GM19193 (cell line): Measurements from ENCODE around the gene OR1E2.

Experiments
- POLR2A ChIP-seq: IDR thresholded peaks from 4 replicates; pipeline ENCODE4 v1.6.1; 2011; ENCODE audit not compliant: insufficient read depth, insufficient read length; ENCODE audit errors: extremely low read depth

OR1E2 gene, protein sequence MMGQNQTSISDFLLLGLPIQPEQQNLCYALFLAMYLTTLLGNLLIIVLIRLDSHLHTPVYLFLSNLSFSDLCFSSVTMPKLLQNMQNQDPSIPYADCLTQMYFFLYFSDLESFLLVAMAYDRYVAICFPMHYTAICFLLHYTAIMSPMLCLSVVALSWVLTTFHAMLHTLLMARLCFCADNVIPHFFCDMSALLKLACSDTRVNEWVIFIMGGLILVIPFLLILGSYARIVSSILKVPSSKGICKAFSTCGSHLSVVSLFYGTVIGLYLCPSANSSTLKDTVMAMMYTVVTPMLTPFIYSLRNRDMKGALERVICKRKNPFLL

DNA sequence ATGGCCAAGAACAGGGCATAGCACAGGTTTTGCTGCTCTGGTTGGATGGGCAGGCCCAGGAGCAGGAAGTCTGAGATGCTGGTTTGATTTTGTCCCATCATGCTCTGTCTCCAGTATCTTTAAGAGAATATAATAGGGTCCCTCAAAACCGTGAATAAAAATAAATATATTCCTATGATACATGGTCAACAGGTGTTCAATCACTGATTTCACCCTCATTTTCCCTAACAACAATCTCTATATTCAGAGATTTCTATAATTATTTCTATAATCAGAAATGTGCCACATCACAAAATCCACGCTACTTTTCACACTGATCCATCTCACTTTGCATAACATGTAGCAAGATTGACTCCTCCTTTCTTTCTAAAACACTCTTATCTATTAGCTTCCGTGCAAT lies at the start of gene OR1E2:
TSS of gene OR1E2 (minus strand) at position 101 of the 400 bp plus-strand sequence. CDS start at position 101, 0 bp downstream.
- no peak for TF ChIP-seq POLR2A

DNA sequence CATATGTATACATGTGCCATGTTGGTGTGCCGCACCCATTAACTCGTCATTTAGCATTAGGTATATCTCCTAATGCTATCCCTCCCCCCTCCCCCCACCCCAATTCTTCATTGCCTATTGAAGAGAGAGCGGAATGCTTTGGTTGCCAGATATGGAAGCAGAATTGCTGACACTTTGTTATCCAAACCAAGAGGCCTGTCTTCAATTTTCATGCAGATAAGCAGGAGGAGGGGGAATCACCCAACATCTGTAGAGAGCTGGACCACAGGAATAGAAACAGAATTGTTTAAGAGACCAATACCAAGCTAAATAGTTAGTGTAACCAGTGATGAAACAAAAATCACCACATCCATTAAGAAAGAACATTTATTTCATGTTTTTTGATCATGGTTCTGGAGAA lies 49.2 kb upstream of the OR1E2 start:
- TF ChIP-seq POLR2A, result no peak

DNA sequence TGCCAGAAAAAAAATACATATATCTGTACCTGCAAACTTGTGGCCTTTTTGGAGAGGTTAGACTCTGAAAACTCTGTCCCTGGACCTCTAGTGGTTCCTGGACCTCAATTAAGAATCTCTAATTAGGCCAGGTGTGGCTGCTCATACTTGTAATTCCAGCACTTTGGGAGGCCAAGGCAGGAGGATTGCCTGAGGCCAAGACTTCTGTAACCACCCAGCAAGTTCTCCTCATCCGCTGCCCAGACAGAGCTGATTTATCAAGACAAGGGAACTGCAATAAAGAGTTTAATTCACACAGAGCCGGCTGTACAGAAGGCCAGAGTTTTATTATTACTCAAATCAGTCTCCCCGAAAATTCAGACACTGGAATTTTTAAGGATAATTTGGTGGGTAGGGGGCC lies 46.3 kb upstream of the OR1E2 start:
- TF ChIP-seq POLR2A, result no peak

DNA sequence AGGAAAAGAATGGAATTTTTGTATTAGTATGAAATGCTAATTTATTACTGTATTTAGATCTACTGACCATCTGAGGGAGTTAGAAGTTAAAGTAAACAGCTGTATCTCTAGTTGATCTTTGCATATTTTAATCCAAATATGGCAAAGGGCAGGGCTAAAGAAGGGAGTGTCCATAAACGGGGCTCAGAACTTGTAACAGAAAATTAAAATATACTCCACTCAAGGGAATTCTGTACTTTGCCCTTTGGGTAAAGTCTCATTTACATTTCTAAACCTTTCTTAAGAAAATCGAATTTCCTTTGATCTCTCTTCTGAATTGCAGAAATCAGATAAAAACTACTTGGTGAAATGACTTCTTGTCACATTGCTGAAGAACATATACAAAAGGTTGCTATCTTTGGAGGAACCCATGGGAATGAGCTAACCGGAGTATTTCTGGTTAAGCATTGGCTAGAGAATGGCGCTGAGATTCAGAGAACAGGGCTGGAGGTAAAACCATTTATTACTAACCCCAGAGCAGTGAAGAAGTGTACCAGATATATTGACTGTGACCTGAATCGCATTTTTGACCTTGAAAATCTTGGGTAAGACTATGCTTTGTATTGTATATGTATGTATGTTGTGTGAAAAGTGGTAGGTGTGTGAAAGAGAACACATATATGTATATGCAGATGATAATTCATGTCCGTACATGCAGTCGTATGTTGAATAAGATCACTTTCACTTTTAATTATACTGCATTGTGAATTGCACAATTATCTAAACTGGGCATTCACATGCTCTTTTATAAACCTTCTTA lies 42.4 kb upstream of the OR1E2 start, which contains the start of gene ASPA:
TSS of gene ASPA (plus strand) at position 186 of the 799 bp plus-strand sequence. CDS start at position 349, 163 bp downstream.
- no peak for TF ChIP-seq POLR2A

DNA sequence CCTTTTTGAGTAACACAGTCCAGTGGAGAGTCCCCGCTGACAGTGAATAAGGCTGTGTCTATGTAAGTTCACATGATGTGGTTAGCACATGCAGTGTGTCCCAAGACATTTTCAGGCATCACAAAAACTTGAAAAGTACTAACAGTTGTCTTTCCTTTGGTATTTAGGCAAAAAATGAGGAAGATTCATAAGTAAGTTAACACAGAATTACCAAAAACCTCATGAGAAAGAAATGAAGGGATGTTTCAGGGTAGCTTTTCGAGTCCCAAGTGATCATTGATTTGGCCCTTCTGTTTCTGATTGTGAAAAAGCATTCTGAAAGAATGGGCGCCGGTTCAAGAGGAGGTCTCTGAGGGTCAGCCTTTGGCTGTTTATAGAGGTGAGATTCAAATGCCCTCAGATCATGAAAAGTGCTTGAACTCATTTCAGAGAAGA lies 41.6 kb upstream of the OR1E2 start:
- TF ChIP-seq POLR2A, result no peak

DNA sequence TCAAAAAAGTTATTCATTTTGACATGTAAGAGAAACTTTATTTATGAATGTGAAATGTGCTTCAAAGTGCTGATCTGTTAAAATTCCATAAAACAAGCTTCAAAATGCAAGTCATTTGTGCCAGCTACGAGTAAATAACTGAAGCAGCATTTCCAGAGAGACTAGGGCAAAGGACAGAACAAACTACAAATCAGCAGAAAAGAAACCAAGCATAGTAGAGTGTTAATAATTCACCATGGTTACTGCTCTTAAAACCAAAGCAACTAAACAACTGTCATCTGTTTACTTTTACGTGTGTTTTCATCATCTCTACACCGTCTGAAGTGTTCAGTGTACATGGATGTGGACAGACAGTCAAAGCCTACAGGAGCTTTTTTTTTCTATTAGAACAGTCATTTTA lies 40.6 kb upstream of the OR1E2 start:
- TF ChIP-seq POLR2A, result no peak

DNA sequence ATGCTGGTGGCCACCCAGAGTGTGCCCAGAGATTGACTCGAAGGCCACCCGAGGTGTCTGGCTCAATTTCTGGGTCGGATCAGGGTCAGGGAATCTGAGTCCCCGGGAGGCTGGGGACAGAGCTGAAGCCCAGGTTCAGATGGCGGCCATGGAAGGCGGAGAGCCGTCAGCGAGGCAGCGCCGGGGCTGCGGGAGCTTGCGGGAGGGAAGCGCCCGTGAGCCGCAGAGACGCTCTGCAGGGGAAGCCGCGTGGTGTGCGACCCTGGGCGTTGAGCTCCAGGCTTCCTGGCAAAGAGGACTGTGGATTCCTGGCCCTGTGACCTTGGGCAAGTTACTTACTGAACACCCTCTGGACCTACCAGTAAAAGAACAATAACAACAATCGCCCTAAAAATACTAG lies 38.5 kb upstream of the OR1E2 start:
- no peak for TF ChIP-seq POLR2A

DNA sequence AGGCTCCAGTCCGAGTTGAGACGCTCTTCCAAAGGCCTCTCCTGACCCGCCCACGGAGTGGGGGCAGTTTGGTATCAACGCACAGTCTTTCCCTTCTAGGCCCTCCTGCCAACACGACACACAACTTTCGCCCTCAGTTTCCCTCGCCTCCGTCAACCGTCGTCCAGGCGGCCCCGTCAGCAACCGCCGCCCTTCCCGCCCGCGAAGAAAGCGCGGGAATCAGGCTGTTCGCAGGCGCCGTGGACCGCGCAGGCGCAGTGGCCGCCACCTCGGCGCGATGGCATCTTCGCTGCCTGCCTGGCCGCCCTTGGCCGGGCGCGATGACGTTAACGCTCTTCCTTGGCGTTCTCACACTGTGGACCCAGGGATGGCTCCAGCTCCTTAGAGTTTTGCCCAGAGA lies 38.0 kb upstream of the OR1E2 start, which contains the start of gene SPATA22:
TSS of gene SPATA22 (minus strand) at position 221 of the 400 bp plus-strand sequence. CDS start 2,494 bp downstream, outside the sequence.
- TF ChIP-seq POLR2A, result no peak

DNA sequence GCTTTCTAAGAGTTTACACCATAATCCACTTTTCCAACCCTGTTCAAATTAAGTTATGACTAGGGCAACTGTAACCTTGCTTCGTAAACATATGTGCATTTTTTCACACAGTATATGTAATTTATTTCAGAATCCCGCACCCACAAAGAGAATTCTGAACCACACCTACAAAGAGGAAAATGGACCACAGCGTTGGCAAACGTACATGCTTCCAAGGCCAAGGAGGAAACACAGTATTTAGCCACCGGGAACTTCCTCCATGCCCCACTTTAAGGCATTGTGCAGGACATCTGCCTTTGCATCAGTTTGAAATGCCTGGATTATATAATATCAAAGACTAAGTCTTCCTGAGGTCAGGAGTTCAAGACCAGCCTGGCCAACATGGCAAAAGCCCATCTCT lies 35.9 kb upstream of the OR1E2 start:
- no peak for TF ChIP-seq POLR2A

DNA sequence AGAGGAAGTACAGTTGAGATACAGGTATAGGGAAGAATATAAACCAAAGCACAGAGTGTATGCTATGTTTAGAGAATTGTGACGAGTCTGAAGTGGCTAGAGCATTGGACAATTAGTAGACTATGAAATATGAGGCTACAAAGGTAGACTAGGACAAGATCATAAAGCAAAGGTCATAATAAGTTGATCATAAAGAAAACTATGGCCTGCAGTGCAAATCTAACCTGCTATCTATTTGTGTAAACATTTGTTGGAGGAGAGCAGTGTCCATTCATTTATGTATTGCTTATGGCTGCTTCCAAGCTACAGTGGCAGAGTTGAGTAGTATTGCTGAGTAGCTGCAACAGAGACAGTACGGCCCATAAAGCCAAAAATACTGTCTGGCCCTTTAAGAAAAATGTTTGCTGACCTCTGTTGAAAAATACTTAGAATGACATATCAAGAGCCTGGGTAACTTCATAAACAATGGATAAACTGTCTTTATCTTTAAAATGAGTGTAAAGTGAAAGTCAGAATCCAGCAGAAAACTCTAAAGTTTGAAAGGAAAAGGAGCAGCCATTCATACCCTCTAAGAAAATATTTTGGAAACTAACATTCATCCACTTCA lies 14.5 kb upstream of the OR1E2 start:
- TF ChIP-seq POLR2A, result no peak

DNA sequence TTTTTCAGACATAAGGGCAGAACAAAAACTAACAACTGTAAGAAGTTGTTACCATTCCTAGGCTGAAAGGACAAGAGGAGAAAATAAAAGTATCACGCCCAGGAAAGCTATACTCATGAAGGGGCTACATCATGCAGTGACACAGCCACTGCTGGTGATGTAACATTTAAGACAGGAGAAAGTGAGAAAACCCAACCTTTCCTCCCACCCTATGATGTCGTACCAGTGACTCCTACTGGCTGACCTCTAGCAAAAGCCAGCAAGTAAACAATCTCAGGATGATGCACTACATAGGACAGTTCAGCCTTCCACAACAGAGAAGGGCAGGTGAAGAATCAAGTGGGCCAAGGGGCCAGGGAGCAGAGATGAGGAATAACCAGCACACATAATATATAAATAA lies 14.0 kb upstream of the OR1E2 start:
- TF ChIP-seq POLR2A, result no peak

DNA sequence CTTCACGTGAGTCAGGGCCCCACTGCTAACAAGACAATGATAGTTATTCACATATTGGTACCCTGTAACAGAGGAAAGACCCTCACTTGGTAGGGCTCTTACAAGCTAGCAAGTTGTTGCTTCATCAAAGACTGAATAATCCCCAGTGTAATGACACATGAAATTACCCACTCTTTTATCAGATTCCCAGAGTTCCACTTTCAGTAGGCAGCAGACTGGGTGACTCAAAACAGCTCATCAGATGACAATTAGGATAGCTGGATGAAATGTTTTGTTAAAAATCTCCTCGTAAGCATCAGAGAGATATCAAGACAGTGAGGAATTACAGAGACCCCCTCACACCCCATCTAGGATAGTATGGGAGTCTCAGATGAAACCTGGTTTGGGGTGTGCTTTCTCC lies 6.8 kb upstream of the OR1E2 start:
- no peak for TF ChIP-seq POLR2A

DNA sequence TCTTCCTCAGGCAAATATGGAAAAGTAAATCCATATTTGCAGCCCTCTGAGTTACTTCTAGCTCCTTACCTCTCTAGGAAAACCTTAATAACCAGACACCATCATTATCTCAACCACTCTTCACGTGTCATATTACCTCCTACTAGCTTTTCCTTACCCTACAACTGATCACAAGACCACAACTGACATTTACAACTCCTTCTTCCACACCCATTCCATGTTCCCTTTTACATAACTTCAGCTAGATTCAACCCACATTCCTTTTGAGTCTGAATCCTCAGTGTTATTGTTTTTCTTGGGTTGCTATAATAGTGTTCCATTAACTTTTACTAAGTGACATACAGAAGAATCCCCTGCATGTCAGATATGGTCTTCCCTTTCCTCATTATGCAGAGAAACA lies 4.7 kb upstream of the OR1E2 start:
- TF ChIP-seq POLR2A, result no peak

DNA sequence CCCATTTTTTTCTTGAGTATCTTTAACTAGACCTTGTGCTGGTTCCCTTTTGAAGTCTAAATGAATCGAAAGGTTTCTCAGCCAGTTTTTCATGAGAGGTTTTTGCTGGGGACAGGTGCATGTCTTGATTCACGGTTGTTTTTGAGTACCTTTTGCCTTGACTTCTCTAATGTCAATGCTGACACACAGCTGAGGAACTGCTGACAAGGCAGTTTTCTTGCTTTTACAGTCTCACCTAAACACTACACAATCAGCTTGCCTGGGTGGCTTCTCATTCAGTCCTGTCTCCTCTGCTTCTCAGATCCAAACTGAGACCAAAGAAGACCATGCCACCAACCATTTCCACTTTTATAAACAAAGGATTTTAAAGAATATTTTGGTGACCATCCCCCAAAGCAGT lies 15.4 kb downstream of the OR1E2 start:
- TF ChIP-seq POLR2A, result no peak

DNA sequence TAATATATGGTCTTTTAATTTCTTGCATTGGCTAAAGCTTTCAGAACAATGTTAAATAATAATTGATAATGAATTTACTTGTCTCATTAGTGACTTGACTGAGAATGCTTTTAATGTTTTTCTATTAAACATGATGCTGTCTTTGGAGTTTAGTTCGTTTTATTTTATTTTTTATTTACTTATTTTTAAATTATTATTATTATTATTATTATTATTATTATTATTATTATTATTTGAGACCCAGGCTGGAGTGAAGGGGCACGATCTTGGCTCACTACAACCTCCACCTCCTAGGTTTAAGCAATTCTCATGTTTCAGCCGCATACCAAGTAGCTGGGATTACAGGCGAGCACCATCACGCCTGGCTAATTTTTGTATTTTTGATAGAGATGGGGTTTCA lies 18.0 kb downstream of the OR1E2 start:
- TF ChIP-seq POLR2A, result no peak
